ENCODE data around the gene SLX9.

SLX9 gene

GRCh38 chr21:44952929-44953627 lies 13.2 kb downstream of the SLX9 start:
- H3K27ac ChIP-seq (ENCODE audit: low read depth, low read length): no peak overlapping the region
- WGBS: 95% methylated on average over 25 of the region's 25 CpGs
- no peak overlapping the region for H3K4me3 ChIP-seq (ENCODE audit: low read length)
- no peaks in the 10 kb centered on the region for H3K27me3 ChIP-seq (ENCODE audit: insufficient read depth, low read length)
- no peak overlapping the region for H3K9ac ChIP-seq (ENCODE audit: low read depth, low read length)
- no peaks in the 10 kb centered on the region for H3K4me1 ChIP-seq (ENCODE audit: insufficient read depth, low read length)
- H3K9me3 ChIP-seq (ENCODE audit: insufficient read depth, low read depth, low read length): no peaks in the 10 kb centered on the region
- peaks cover 48% of the 10 kb centered on the region for H3K36me3 ChIP-seq (ENCODE audit: insufficient read depth, low read length)

- 94% methylated on average over 13 of the region's 13 CpGs for WGBS
- no peaks in the 10 kb centered on the region for H3K27me3 ChIP-seq (ENCODE audit: insufficient read depth, low read length)
- H3K4me3 ChIP-seq (ENCODE audit: low read length): no peak overlapping the region
- no peak overlapping the region for H3K9ac ChIP-seq (ENCODE audit: low read depth, low read length)
- no peaks in the 10 kb centered on the region for H3K4me1 ChIP-seq (ENCODE audit: insufficient read depth, low read length)
- H3K27ac ChIP-seq (ENCODE audit: low read depth, low read length): no peak overlapping the region
- H3K9me3 ChIP-seq (ENCODE audit: insufficient read depth, low read depth, low read length): no peaks in the 10 kb centered on the region
- peaks cover 54% of the 10 kb centered on the region for H3K36me3 ChIP-seq (ENCODE audit: insufficient read depth, low read length)
Measured at GRCh38 chr21:44953628-44954021, 13.8 kb downstream of the SLX9 start.

- 95% methylated on average over 22 of the region's 22 CpGs for WGBS
- Histone ChIP-seq H3K27ac (ENCODE audit: low read depth, low read length) (no peak overlapping the region), H3K4me1 (ENCODE audit: insufficient read depth, low read length) (no peaks in the 10 kb centered on the region; the same call in 1 of the 2 replicates), H3K36me3 (ENCODE audit: insufficient read depth, low read length) (peaks cover 61% of the 10 kb centered on the region), H3K9ac (ENCODE audit: low read depth, low read length) (no peak overlapping the region), H3K4me3 (ENCODE audit: low read length) (no peak overlapping the region), H3K9me3 (ENCODE audit: insufficient read depth, low read depth, low read length) (no peaks in the 10 kb centered on the region), H3K27me3 (ENCODE audit: insufficient read depth, low read length) (no peaks in the 10 kb centered on the region)
Measured at GRCh38 chr21:44954281-44954771, 14.5 kb downstream of the SLX9 start.

GRCh38 chr21:44955141-44955797 lies 15.4 kb downstream of the SLX9 start:
- H3K27ac ChIP-seq (ENCODE audit: low read depth, low read length): no peak overlapping the region
- peaks cover 68% of the 10 kb centered on the region for H3K36me3 ChIP-seq (ENCODE audit: insufficient read depth, low read length)
- no peak overlapping the region for H3K9ac ChIP-seq (ENCODE audit: low read depth, low read length)
- no peak overlapping the region for H3K4me3 ChIP-seq (ENCODE audit: low read length)
- H3K4me1 ChIP-seq (ENCODE audit: insufficient read depth, low read length): no peaks in the 10 kb centered on the region; the same call in 1 of the 2 replicates
- no peaks in the 10 kb centered on the region for H3K27me3 ChIP-seq (ENCODE audit: insufficient read depth, low read length)
- H3K9me3 ChIP-seq (ENCODE audit: insufficient read depth, low read depth, low read length): no peaks in the 10 kb centered on the region
- WGBS: 95% methylated on average over 21 of the region's 21 CpGs

GRCh38 chr21:44955798-44956175 lies 16.0 kb downstream of the SLX9 start:
- Histone ChIP-seq H3K27ac (ENCODE audit: low read depth, low read length) (no peak overlapping the region), H3K9me3 (ENCODE audit: insufficient read depth, low read depth, low read length) (no peaks in the 10 kb centered on the region), H3K27me3 (ENCODE audit: insufficient read depth, low read length) (no peaks in the 10 kb centered on the region), H3K9ac (ENCODE audit: low read depth, low read length) (no peak overlapping the region), H3K4me1 (ENCODE audit: insufficient read depth, low read length) (no peaks in the 10 kb centered on the region; the same call in 1 of the 2 replicates), H3K36me3 (ENCODE audit: insufficient read depth, low read length) (peaks cover 68% of the 10 kb centered on the region), H3K4me3 (ENCODE audit: low read length) (no peak overlapping the region)
- 96% methylated on average over 16 of the region's 16 CpGs for WGBS

- Histone ChIP-seq H3K9ac (ENCODE audit: low read depth, low read length) (no peak overlapping the region), H3K9me3 (ENCODE audit: insufficient read depth, low read depth, low read length) (no peaks in the 10 kb centered on the region), H3K4me3 (ENCODE audit: low read length) (no peak overlapping the region), H3K4me1 (ENCODE audit: insufficient read depth, low read length) (no peaks in the 10 kb centered on the region; the same call in 1 of the 2 replicates), H3K36me3 (ENCODE audit: insufficient read depth, low read length) (peaks cover 70% of the 10 kb centered on the region), H3K27ac (ENCODE audit: low read depth, low read length) (no peak overlapping the region), H3K27me3 (ENCODE audit: insufficient read depth, low read length) (no peaks in the 10 kb centered on the region)
- 94% methylated on average over 35 of the region's 35 CpGs for WGBS
Measured at GRCh38 chr21:44956356-44957046, 16.7 kb downstream of the SLX9 start.

GRCh38 chr21:44957047-44957831 lies 17.4 kb downstream of the SLX9 start:
- Histone ChIP-seq H3K4me3 (ENCODE audit: low read length) (no peak overlapping the region), H3K9ac (ENCODE audit: low read depth, low read length) (no peak overlapping the region), H3K4me1 (ENCODE audit: insufficient read depth, low read length) (no peaks in the 10 kb centered on the region; the same call in 1 of the 2 replicates), H3K27ac (ENCODE audit: low read depth, low read length) (no peak overlapping the region), H3K36me3 (ENCODE audit: insufficient read depth, low read length) (peaks cover 75% of the 10 kb centered on the region), H3K27me3 (ENCODE audit: insufficient read depth, low read length) (no peaks in the 10 kb centered on the region), H3K9me3 (ENCODE audit: insufficient read depth, low read depth, low read length) (no peaks in the 10 kb centered on the region)
- 86% methylated on average over 22 of the region's 22 CpGs for WGBS

- Histone ChIP-seq H3K36me3 (ENCODE audit: insufficient read depth, low read length) (peaks cover 82% of the 10 kb centered on the region), H3K9ac (ENCODE audit: low read depth, low read length) (0 out of 2 replicates have a peak overlapping the region, but pooled peaks have one; percentile 19), H3K4me3 (ENCODE audit: low read length) (no peak overlapping the region), H3K4me1 (ENCODE audit: insufficient read depth, low read length) (no peaks in the 10 kb centered on the region; the same call in 1 of the 2 replicates), H3K27ac (ENCODE audit: low read depth, low read length) (peak overlapping the region; percentile 59), H3K9me3 (ENCODE audit: insufficient read depth, low read depth, low read length) (no peaks in the 10 kb centered on the region), H3K27me3 (ENCODE audit: insufficient read depth, low read length) (no peaks in the 10 kb centered on the region)
- 94% methylated on average over 26 of the region's 26 CpGs for WGBS
Measured at GRCh38 chr21:44957901-44958451, 18.1 kb downstream of the SLX9 start.

GRCh38 chr21:44958471-44959191 lies 18.8 kb downstream of the SLX9 start:
- H3K4me1 ChIP-seq (ENCODE audit: insufficient read depth, low read length): no peaks in the 10 kb centered on the region; the same call in 1 of the 2 replicates
- H3K9me3 ChIP-seq (ENCODE audit: insufficient read depth, low read depth, low read length): no peaks in the 10 kb centered on the region
- no peak overlapping the region for H3K4me3 ChIP-seq (ENCODE audit: low read length)
- H3K9ac ChIP-seq (ENCODE audit: low read depth, low read length): peak overlapping the region; percentile 26; the same call in 1 of the 2 replicates
- WGBS: 88% methylated on average over 28 of the region's 28 CpGs
- peaks cover 84% of the 10 kb centered on the region for H3K36me3 ChIP-seq (ENCODE audit: insufficient read depth, low read length)
- no peaks in the 10 kb centered on the region for H3K27me3 ChIP-seq (ENCODE audit: insufficient read depth, low read length)
- peak overlapping the region; percentile 59 for H3K27ac ChIP-seq (ENCODE audit: low read depth, low read length)

Data from HUES64 (cell line).